PC-3 (cell line): ENCODE results near the gene OTOL1. TPM values are rescaled to one million over a fixed set of nuclear protein-coding genes. Genes with fewer than 3 reads are reported as not detected.

Experiments used
- ATAC-seq: fragments of 200-7000 bp; cut with Tn5 transposase; 2 replicates; pipeline ENCODE4 v1.9.1; 2020; ENCODE audit warnings: mild to moderate bottlenecking, moderate library complexity
- BruUV-seq: library from RNA; stranded (reverse); fragments of 400-500 nt; replicated peaks from 2 replicates; lab custom pipeline; 2021; lab: Mats Ljungman, UMichigan
- CTCF ChIA-PET: fragments of 300-600 bp; sonication (Branson Sonifier 250); formaldehyde crosslinking; loops from one replicate; lab custom pipeline; 2022; ENCODE audit warnings: antibody characterized with exemption; lab: Charles Lee
- POLR2A ChIA-PET: fragments of 300-600 bp; sonication (Branson Sonifier 250); formaldehyde crosslinking; loops from one replicate; lab custom pipeline; 2022; ENCODE audit warnings: antibody characterized with exemption; ENCODE audit not compliant: unreplicated experiment; lab: Charles Lee
- DNase-seq: peaks from one replicate; pipeline ENCODE4 v3.0.0-alpha.2; 2015
- H2AFZ ChIP-seq: fragments of 300-600 bp; sonication (generic); 2 replicates; pipeline ENCODE4 v1.6.0; 2016; ENCODE audit warnings: antibody characterized with exemption, low read length
- H3F3A ChIP-seq: fragments of 300-600 bp; sonication (generic); one replicate; pipeline ENCODE4 v1.6.0; 2017; ENCODE audit warnings: antibody characterized with exemption, low read length, control low read depth, mild to moderate bottlenecking; ENCODE audit not compliant: unreplicated experiment
- H3K27ac ChIP-seq: fragments of 300-600 bp; sonication (generic); 2 replicates; pipeline ENCODE4 v1.5.1; 2016; ENCODE audit warnings: mild to moderate bottlenecking, low read length
- H3K27me3 ChIP-seq: fragments of 300-600 bp; sonication (generic); 2 replicates; pipeline ENCODE4 v1.6.1; 2016; ENCODE audit warnings: low read length, mixed read lengths
- H3K36me3 ChIP-seq: fragments of 300-600 bp; sonication (generic); 2 replicates; pipeline ENCODE4 v1.6.1; 2016; ENCODE audit warnings: low read depth, mixed run types, low read length, mixed read lengths
- H3K4me1 ChIP-seq: fragments of 300-600 bp; sonication (generic); 2 replicates; pipeline ENCODE4 v1.5.1; 2016; ENCODE audit warnings: low read length; ENCODE audit not compliant: insufficient read depth
- H3K4me2 ChIP-seq: fragments of 300-600 bp; sonication (generic); 2 replicates; pipeline ENCODE4 v1.6.0; 2016; ENCODE audit warnings: low read length
- H3K4me3 ChIP-seq: fragments of 300-600 bp; sonication (generic); 2 replicates; pipeline ENCODE4 v1.5.1; 2016; ENCODE audit warnings: mild to moderate bottlenecking, low read length, mixed read lengths
- H3K79me2 ChIP-seq: fragments of 300-600 bp; sonication (generic); 2 replicates; pipeline ENCODE4 v1.6.1; 2017; ENCODE audit warnings: low read length, mixed read lengths
- H3K9ac ChIP-seq: fragments of 300-600 bp; sonication (generic); 2 replicates; pipeline ENCODE4 v1.6.0; 2016; ENCODE audit warnings: mild to moderate bottlenecking, low read length
- H3K9me2 ChIP-seq: fragments of 300-600 bp; sonication (generic); replicated peaks from 2 replicates; pipeline ENCODE4 v1.6.1; 2016; ENCODE audit warnings: mixed run types, low read length, mixed read lengths
- H3K9me3 ChIP-seq: fragments of 300-600 bp; sonication (generic); 2 replicates; pipeline ENCODE4 v1.6.1; 2016; ENCODE audit warnings: low read length, mixed read lengths
- H4K20me1 ChIP-seq: fragments of 300-600 bp; sonication (generic); 2 replicates; pipeline ENCODE4 v1.6.1; 2016; ENCODE audit warnings: low read length, mixed read lengths
- CTCF ChIP-seq: fragments of 300-600 bp; sonication (generic); conservative IDR thresholded peaks from 2 replicates; pipeline ENCODE4 v1.5.1; 2017; ENCODE audit warnings: antibody characterized with exemption, low read depth, mild to moderate bottlenecking, low read length
- EZH2 ChIP-seq: fragments of 300-600 bp; sonication (generic); IDR thresholded peaks from one replicate; pipeline ENCODE4 v1.6.1; 2017; ENCODE audit warnings: antibody characterized with exemption, mild to moderate bottlenecking, low read length; ENCODE audit not compliant: unreplicated experiment
- EZH2phosphoT487 ChIP-seq: fragments of 300-600 bp; sonication (generic); IDR thresholded peaks from 2 replicates; pipeline ENCODE4 v1.6.1; 2018; ENCODE audit warnings: mild to moderate bottlenecking, antibody characterized with exemption, low read length, borderline replicate concordance
- intact Hi-C: fragments of 100-400 bp; cut with micrococcal nuclease; formaldehyde crosslinking; loops from 2 replicates; pipeline ENCODE4 v1.9.0; 2023
- total RNA-seq: library from RNA; depleted of rRNA; stranded (reverse); fragments of >200 nt; gene quantifications from 2 replicates; pipeline ENCODE4 v1.2.3, GENCODE V29; 2014

Gene OTOL1
- total RNA-seq, 1 experiment from 2014 or later: not detected

GRCh38 chr3:161471211-161471610 is 25.4 kb upstream of the OTOL1 start:
- DNase-seq (no peak), ATAC-seq (no peak)
- Histone ChIP-seq H3K27me3 (no peaks in the 10 kb centered on the region), H3F3A (no peaks in the 10 kb centered on the region), H3K9ac (no peak overlapping the region), H3K4me1 (0 out of 2 replicates have a peak, but pooled peaks cover under 1% of the 10 kb centered on the region), H3K79me2 (no peaks in the 10 kb centered on the region), H3K9me3 (no peaks in the 10 kb centered on the region), H3K9me2 (no peaks in the 10 kb centered on the region), H3K4me3 (no peak overlapping the region), H3K27ac (no peak overlapping the region), H3K4me2 (no peak overlapping the region), H3K36me3 (no peaks in the 10 kb centered on the region), H2AFZ (no peak overlapping the region), H4K20me1 (no peaks in the 10 kb centered on the region)
- ChIA-PET POLR2A (no interaction called here), CTCF (no interaction called here)
- intact Hi-C loops: no loop called here
- no TSS peak for BruUV-seq
- TF ChIP-seq EZH2 (no peak), CTCF (no peak)

GRCh38 chr3:161474139-161474538 is 22.5 kb upstream of the OTOL1 start:
- ChIA-PET CTCF (no interaction called here), POLR2A (no interaction called here)
- Histone ChIP-seq H2AFZ (no peak overlapping the region), H3F3A (no peaks in the 10 kb centered on the region), H3K9me2 (no peaks in the 10 kb centered on the region), H3K4me1 (0 out of 2 replicates have a peak, but pooled peaks cover 4% of the 10 kb centered on the region), H3K27ac (no peak overlapping the region), H3K27me3 (no peaks in the 10 kb centered on the region), H3K9me3 (no peaks in the 10 kb centered on the region), H4K20me1 (no peaks in the 10 kb centered on the region), H3K36me3 (no peaks in the 10 kb centered on the region), H3K4me2 (no peak overlapping the region), H3K4me3 (no peak overlapping the region), H3K79me2 (no peaks in the 10 kb centered on the region), H3K9ac (no peak overlapping the region)
- intact Hi-C loops: no loop called here
- DNase-seq: no peak
- ATAC-seq: no peak
- BruUV-seq: no TSS peak
- TF ChIP-seq EZH2 (no peak), CTCF (no peak), EZH2phosphoT487 (no peak)

GRCh38 chr3:161474741-161475140 is 21.9 kb upstream of the OTOL1 start:
- no TSS peak for BruUV-seq
- POLR2A ChIA-PET: no interaction called here

More at GRCh38 chr3:161474741-161475140, 21.9 kb upstream of the OTOL1 start:
- no peak overlapping the region for H3K27ac ChIP-seq
- no peaks in the 10 kb centered on the region for H3K9me2 ChIP-seq
- H3K27me3 ChIP-seq: no peaks in the 10 kb centered on the region
- H3K4me3 ChIP-seq: no peak overlapping the region
- CTCF ChIA-PET: no interaction called here
- no peaks in the 10 kb centered on the region for H4K20me1 ChIP-seq
- no peak for DNase-seq
- 0 out of 2 replicates have a peak, but pooled peaks cover 4% of the 10 kb centered on the region for H3K4me1 ChIP-seq
- H3F3A ChIP-seq: no peaks in the 10 kb centered on the region
- intact Hi-C loops: no loop called here
- H3K9me3 ChIP-seq: no peaks in the 10 kb centered on the region
- H3K9ac ChIP-seq: no peak overlapping the region
- no peak overlapping the region for H3K4me2 ChIP-seq
- no peak for ATAC-seq
- no peaks in the 10 kb centered on the region for H3K79me2 ChIP-seq
- no peak for TF ChIP-seq EZH2phosphoT487
- TF ChIP-seq EZH2: no peak
- no peak for TF ChIP-seq CTCF
- H3K36me3 ChIP-seq: no peaks in the 10 kb centered on the region
- no peak overlapping the region for H2AFZ ChIP-seq
